Thyroid gland (tissue), 4 donors: Measurements from ENCODE around the gene HTR4. TPM values are rescaled to one million over a fixed set of nuclear protein-coding genes. Genes with fewer than 3 reads are reported as not detected.
"Not testable (repeated sequence)": the region's sequence is repeated elsewhere in the genome, so short reads cannot be mapped to it uniquely, and the experiment has no call there.

Experiments
- DNase-seq, 2 donors: peaks; one replicate each; pipeline ENCODE4 v3.0.0-alpha.2; 2019
- H3K27ac ChIP-seq, 3 donors: fragments of 200-600 bp; sonication (generic); 1 replicate in 2 of 3; 2 replicates in 1 of 3; pipeline ENCODE4 v1.5.1; 2016 to 2019; ENCODE audit warnings: mild to moderate bottlenecking in 1 of 3, moderate library complexity in 1 of 3
- H3K27me3 ChIP-seq: fragments of 200-600 bp; sonication (generic); one replicate; pipeline ENCODE4 v1.5.1; 2019
- H3K36me3 ChIP-seq, 2 donors: fragments of 200-600 bp; sonication (generic); one replicate each; pipeline ENCODE4 v1.5.1; 2016 to 2019
- H3K4me1 ChIP-seq, 2 donors: fragments of 200-600 bp; sonication (generic); one replicate each; pipeline ENCODE4 v1.5.1; 2017 to 2019
- H3K4me3 ChIP-seq, 3 donors: fragments of 200-600 bp; sonication (generic); replicated peaks in 1 of 3; 1 replicate in 2 of 3; 2 replicates in 1 of 3; pipeline ENCODE4 v1.5.1; 2016; ENCODE audit warnings: mild to moderate bottlenecking in 1 of 3
- H3K9me3 ChIP-seq: fragments of 200-600 bp; sonication (generic); one replicate; pipeline ENCODE4 v1.5.1; 2017
- POLR2A ChIP-seq, 2 donors: fragments of 450-650 bp; IDR thresholded peaks; one replicate each; pipeline ENCODE4 v1.6.1; 2017; ENCODE audit warnings: antibody characterized with exemption in 2 of 2, mild to moderate bottlenecking in 2 of 2, moderate library complexity in 1 of 2
- WGBS, 2 donors: methylation state at CpG; one replicate each; pipeline ENCODE4 v1.1.5; 2017; 5-methylcytosine and 5-hydroxymethylcytosine counted together
- intact Hi-C: fragments of 100-400 bp; cut with DNase I; formaldehyde crosslinking; loops from one replicate; pipeline ENCODE4 v1.15.1; 2023
- total RNA-seq, 4 donors: library from RNA; depleted of rRNA; stranded (reverse); fragments of >200 nt; gene quantifications; one replicate each; pipeline ENCODE4 v1.2.3, GENCODE V29; 2016
- TF ChIP-seq, protein P1 (sequence below), 6 experiments: fragments of 200-600 bp in 3 of 6; fragments of 450-650 bp in 3 of 6; sonication (generic) in 3 of 6; IDR thresholded peaks; one replicate each; pipeline ENCODE4 v1.5.1; 2016 to 2019; ENCODE audit warnings: antibody characterized with exemption in 6 of 6, mild to moderate bottlenecking in 2 of 6, inconsistent platforms in 1 of 6, moderate library complexity in 1 of 6

Gene HTR4
- total RNA-seq, 4 donors from 2014 or later, result not detected

DNA sequence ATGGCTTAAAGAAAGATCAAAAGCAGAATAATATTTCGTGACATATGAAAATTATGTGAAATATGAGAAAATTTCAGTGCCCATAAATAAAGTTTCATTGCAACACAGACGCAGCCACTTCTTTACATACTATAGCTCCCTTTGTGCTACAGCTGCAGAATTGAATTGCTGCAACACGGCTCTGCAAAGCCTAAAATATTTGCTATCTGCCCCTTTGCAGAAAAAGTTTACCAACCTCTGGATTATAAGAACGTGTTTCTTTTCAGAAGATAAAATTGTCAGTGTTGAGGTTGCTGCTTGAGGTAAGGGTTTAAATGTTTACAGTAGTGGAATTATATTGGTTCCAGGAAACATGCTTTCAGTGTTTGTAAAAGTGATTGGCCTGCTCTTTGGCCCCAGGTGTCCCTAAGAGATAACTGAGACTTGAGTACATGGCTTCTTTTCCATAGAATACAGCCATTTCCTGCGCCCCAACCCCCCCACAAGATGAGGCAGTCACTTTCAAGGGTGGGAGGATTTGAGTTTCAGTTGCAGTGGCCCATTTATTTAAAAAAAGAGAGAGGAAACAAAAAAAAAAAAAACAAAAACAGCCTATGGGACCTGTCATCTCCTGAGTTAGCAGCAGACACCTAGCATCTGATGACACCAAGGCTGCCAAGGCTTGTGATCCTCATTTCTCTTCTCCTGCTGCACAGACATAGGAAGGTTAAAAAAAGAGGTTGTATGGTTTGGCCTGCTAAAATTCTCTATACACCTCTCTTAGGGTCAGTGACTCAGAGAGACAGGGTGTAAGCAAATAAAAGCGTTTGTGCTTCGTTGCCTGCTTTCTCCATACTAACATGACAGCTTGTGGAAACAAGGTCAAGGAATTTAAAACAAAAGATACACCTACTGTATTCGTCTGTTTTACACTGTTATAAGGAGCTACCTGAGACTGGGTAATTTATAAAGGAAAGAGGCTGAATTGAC is 28.0 kb upstream of the HTR4 start:
- TF ChIP-seq, protein P1, sequence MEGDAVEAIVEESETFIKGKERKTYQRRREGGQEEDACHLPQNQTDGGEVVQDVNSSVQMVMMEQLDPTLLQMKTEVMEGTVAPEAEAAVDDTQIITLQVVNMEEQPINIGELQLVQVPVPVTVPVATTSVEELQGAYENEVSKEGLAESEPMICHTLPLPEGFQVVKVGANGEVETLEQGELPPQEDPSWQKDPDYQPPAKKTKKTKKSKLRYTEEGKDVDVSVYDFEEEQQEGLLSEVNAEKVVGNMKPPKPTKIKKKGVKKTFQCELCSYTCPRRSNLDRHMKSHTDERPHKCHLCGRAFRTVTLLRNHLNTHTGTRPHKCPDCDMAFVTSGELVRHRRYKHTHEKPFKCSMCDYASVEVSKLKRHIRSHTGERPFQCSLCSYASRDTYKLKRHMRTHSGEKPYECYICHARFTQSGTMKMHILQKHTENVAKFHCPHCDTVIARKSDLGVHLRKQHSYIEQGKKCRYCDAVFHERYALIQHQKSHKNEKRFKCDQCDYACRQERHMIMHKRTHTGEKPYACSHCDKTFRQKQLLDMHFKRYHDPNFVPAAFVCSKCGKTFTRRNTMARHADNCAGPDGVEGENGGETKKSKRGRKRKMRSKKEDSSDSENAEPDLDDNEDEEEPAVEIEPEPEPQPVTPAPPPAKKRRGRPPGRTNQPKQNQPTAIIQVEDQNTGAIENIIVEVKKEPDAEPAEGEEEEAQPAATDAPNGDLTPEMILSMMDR (IDR thresholded peaks at IDR 0.05), result no peak
- TF ChIP-seq POLR2A (IDR thresholded peaks at IDR 0.05), result no peak
- no peaks in the 10 kb centered on the region for H3K4me1 ChIP-seq
- H3K36me3 ChIP-seq, result no peaks in the 10 kb centered on the region
- no peak overlapping the region for H3K27ac ChIP-seq
- no peaks in the 10 kb centered on the region for H3K27me3 ChIP-seq
- H3K4me3 ChIP-seq, result no peak overlapping the region
- H3K9me3 ChIP-seq, result no peaks in the 10 kb centered on the region
- no peak for DNase-seq
- WGBS, 2 donors, result 45 to 46% methylated on average over 8 of the region's 8 CpGs
- intact Hi-C loops, result no loop called here

DNA sequence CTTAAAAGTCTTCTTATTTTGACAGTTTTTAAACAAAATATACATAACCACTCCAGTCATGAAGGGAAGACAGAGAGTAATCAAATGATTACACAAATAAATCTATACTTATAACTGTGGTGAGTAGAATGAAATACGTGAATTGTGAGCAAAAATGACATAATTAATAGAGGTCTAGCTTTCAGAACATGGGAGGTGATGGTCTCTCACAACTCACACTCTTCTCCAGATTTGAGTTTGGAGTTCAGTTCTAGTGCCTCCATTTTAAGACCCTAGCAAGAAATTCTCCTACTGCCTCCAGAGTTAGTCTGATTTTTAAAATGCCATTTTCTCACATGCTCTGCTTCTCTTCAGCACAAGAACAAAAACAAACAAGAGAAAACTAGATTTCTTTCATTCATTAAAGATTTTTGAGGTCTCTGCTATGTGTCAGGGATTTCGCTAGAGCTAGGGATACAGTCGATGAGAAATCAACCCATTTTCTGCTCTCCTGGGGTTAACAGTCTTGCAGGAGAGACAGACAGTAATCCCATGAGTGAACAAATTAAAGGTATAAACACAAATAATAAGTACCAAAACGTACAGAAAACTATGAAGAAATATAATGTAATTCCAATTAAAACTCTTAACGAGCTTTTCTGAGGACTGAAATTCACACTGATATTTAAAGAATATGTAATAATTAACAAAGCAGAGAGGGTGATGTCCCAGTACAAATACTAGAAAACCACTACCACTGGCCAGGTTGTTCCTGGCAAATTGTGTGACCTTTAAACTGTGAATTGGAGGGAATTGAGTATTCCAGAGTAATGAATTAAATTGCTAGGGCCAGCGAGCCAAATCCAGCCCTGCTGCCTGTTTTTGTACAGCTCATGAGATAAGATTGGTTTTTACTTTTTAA is 27.1 kb upstream of the HTR4 start:
- WGBS, 2 donors, result 72 to 76% methylated on average over 6 of the region's 6 CpGs
- H3K36me3 ChIP-seq, result no peaks in the 10 kb centered on the region
- no peaks in the 10 kb centered on the region for H3K9me3 ChIP-seq
- DNase-seq, result no peak
- no peak overlapping the region for H3K4me3 ChIP-seq
- no peaks in the 10 kb centered on the region for H3K4me1 ChIP-seq
- H3K27me3 ChIP-seq, result no peaks in the 10 kb centered on the region
- no peak overlapping the region for H3K27ac ChIP-seq
- intact Hi-C loops, result no loop called here
- TF ChIP-seq POLR2A (IDR thresholded peaks at IDR 0.05), result no peak
- TF ChIP-seq, protein P1 (IDR thresholded peaks at IDR 0.05), result no peak

DNA sequence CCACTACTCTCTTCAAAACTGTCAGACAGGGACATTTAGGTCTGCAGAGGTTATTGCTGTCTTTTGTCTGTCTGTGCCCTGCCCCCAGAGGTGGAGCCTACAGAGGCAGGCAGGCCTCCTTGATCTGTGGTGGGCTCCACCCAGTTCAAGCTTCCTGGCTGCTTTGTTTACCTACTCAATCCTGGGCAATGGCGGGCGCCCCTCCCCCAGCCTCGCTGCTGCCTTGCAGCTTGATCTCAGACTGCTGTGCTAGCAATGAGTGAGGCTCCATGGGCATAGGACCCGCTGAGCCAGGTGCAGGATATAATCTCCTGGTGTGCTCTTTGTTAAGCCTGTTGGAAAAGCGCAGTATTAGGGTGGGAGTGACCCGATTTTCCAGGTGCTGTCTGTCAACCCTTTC is 19.4 kb upstream of the HTR4 start:
- H3K36me3 ChIP-seq, H3K4me3 ChIP-seq, DNase-seq, H3K4me1 ChIP-seq, H3K27ac ChIP-seq, H3K27me3 ChIP-seq, intact Hi-C loops, H3K9me3 ChIP-seq: not testable (repeated sequence)
- WGBS, 2 donors, result 89 to 92% methylated on average over 5 to 6 of the region's 6 CpGs

DNA sequence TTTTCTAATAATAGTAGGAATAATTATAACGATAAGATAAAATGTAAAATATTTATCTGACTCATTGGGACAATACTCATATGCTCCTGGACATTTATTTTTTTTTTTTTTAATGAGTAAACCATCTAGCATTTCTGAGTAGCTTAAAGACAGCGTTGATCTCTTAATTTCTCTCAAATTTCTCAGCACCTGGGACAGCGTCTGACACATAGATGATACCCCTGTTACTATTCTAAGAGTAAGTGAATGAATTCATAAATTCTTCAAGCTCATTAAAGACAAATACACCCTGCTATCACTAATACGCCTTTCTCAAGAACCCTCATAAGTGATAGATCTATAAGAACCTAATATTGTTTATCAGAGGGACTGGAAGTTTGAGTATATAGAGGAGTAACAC is 12.0 kb upstream of the HTR4 start:
- Histone ChIP-seq H3K4me3 (no peak overlapping the region), H3K4me1 (no peaks in the 10 kb centered on the region), H3K27ac (no peak overlapping the region), H3K9me3 (no peaks in the 10 kb centered on the region), H3K27me3 (no peaks in the 10 kb centered on the region), H3K36me3 (no peaks in the 10 kb centered on the region)
- no peak for DNase-seq
- intact Hi-C loops, result no loop called here
- WGBS, 2 donors, result 66 to 69% methylated on average over 4 of the region's 4 CpGs
- TF ChIP-seq, protein P1 (IDR thresholded peaks at IDR 0.05), result no peak
- TF ChIP-seq POLR2A (IDR thresholded peaks at IDR 0.05), result no peak

DNA sequence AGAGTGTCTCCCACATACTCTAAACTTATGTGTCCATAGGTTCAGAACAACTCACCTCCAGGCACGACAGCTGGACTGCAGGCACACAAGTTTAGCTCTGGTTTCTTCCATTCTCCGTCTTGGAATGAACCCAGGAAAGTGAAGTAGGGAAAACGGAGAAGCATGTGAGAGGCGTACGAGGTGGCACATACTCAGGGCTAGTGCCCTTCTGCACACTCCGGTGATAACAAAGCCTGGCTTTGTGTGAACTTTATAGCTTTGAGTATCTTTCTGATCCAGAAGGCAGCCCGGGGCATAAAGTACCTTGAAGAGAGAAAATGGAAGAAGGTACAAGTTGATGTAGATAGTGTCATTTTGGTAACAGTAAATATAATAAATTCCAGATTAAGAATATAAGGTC is 11.1 kb upstream of the HTR4 start:
- H3K27ac ChIP-seq, result no peak overlapping the region
- H3K27me3 ChIP-seq, result no peaks in the 10 kb centered on the region
- 74 to 75% methylated on average over 7 of the region's 7 CpGs for WGBS, 2 donors
- no peaks in the 10 kb centered on the region for H3K36me3 ChIP-seq
- no peaks in the 10 kb centered on the region for H3K9me3 ChIP-seq
- TF ChIP-seq, protein P1 (IDR thresholded peaks at IDR 0.05), result no peak
- DNase-seq, result no peak
- no peak overlapping the region for H3K4me3 ChIP-seq
- intact Hi-C loops, result no loop called here
- H3K4me1 ChIP-seq, result no peaks in the 10 kb centered on the region
